ENCODE results near the gene CISH.
A peak's percentile ranks its signal among the peaks of the same experiment; 100 is the strongest.

The CISH gene

DNA sequence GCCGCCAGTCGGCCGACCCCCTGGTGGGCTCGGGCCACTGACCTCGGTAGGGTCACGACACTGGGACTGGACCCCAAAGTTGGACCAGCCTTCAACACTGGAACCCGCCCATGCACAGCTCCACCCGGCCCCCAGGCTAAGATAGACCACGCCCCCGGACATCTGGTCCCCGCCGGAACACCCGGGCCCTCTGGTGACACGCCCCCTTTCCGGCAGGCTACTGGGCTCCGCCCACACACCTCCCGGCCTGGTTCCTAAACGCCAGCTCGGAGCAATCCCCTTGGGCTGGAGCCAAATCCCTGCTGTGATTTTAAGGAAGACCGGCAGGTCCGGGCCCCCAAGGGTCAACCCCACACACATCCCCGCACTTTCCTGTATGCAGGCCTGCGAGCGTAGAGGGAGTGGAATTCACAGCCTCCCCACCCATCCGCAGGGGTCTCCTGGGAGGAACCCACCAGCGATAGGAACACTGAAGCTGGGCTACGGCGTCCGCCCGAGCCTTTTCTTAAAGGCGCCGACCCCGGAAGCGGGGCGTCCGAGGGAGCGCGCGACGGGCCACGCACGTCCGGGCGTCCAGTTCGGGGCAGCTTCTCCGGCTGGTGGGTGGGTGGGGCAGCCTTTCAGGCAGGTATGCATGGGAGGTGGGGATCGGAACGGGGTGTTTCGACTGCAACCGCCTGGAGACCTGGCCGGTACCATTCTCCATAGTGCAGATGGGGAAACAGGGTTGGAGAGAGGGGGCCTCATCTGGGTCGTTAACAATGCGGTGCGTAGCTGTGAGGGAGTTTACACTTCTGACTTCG lies 42.4 kb downstream of the CISH start, which contains the start of gene HEMK1:
HEMK1 (plus strand) TSS at position 576 of the 803 bp plus-strand sequence. CDS start 1,583 bp downstream, outside the sequence.
- DNase-seq = peak; percentile 95

GRCh38 chr3:50567386-50568167 lies 44.0 kb downstream of the CISH start, which contains the start of gene C3orf18:
C3orf18 (minus strand) TSS chr3:50567747; CDS start chr3:50565699, 2,048 bp downstream.
- DNase-seq = peak; percentile 90

DNA sequence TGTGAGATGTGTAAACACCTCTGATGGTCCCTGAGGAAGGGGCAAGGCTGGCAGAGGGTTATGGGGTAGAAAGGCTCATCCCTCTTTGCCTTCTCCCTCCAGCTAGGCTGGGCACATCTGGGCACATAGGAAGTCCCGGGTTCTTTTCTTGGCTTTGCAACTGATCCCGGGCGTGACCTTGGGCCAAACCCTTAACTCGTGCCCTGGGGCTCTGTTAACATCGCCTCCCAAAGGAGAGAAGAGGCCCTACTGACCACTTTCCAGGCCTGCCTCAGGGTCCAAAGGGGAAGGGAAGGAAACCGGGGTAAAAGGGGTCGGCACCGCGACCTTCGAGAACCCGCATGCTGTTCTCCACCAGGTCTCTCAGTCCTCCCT lies 44.6 kb downstream of the CISH start:
- DNase-seq = no peak

- no peak for DNase-seq
These were observed 47.3 kb downstream of the CISH start for GRCh38 chr3:50564321-50564720.

GRCh38 chr3:50563867-50564266 lies 47.7 kb downstream of the CISH start:
- no peak for DNase-seq

- no peak for DNase-seq
These were observed 48.7 kb downstream of the CISH start for GRCh38 chr3:50562861-50563260.

DNA sequence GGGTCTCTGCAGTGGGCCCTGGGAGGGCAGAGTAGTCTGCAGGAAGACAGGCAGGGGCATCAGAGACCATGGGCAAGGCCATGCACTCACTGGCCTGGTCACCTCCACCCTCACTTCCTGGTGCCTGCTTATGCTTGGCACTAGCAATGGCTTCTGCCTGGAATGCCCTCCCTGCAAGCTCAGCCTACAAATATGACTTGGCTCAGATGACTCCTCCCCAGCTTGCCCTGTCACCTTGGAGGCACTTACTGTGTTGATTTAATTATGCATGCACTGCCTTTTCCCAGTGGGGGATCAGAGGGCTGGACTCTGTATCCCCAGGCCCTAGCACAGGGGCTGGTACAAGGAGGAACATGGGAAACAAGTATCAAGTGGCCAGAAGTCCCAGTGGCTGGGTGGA lies 51.9 kb downstream of the CISH start:
- DNase-seq = no peak

GRCh38 chr3:50557915-50558314 lies 53.7 kb downstream of the CISH start:
- DNase-seq = no peak

- DNase-seq = no peak
These were observed 54.5 kb downstream of the CISH start for GRCh38 chr3:50557106-50557505.
